Activated CD4-positive, alpha-beta T cell treated with anti-CD3 and anti-CD28 coated beads, Interleukin-2, amount 10 ng/mL, durations not matched to agents 7 days and 5 days (primary cell): Measurements from ENCODE around the gene APOBEC3F. TPM values are rescaled to one million over a fixed set of nuclear protein-coding genes. Genes with fewer than 3 reads are reported as not detected.

Experiments
- CTCF ChIA-PET: fragments of 350-600 bp; sonication (Branson Sonifier 250); formaldehyde crosslinking; loops from one replicate; lab custom pipeline; 2021; ENCODE audit warnings: antibody characterized with exemption; lab: Charles Lee
- POLR2A ChIA-PET: fragments of 350-600 bp; sonication (Branson Sonifier 250); formaldehyde crosslinking; loops from one replicate; lab custom pipeline; 2021; ENCODE audit warnings: antibody characterized with exemption; lab: Charles Lee
- DNase-seq: peaks from one replicate; pipeline ENCODE4 v3.0.0-alpha.2; 2020
- H3K27ac Mint-ChIP-seq: one replicate; pipeline ENCODE4 v1.8.0; 2021; ENCODE audit warnings: mild to moderate bottlenecking, moderate library complexity, mixed read lengths
- H3K27me3 Mint-ChIP-seq: one replicate; pipeline ENCODE4 v1.8.0; 2021; ENCODE audit warnings: mixed read lengths
- H3K36me3 Mint-ChIP-seq: one replicate; pipeline ENCODE4 v1.8.0; 2021; ENCODE audit warnings: low read depth, mixed read lengths
- H3K4me1 Mint-ChIP-seq: one replicate; pipeline ENCODE4 v1.8.0; 2021; ENCODE audit warnings: mixed read lengths
- H3K4me3 Mint-ChIP-seq: one replicate; pipeline ENCODE4 v1.8.0; 2021; ENCODE audit warnings: mild to moderate bottlenecking, moderate library complexity, mixed read lengths
- H3K9me3 Mint-ChIP-seq: one replicate; pipeline ENCODE4 v1.8.0; 2021; ENCODE audit warnings: mixed read lengths
- total RNA-seq, 2 experiments: library from RNA; stranded (reverse); gene quantifications; one replicate each; pipeline ENCODE4 v1.2.3, GENCODE V29; 2021

The APOBEC3F gene
- total RNA-seq, 2 experiments from 2014 or later, result 27.9 to 33.8 TPM

GRCh38 chr22:39091126-39092081 is 50.7 kb downstream of the APOBEC3F start:
- Mint-ChIP-seq H3K27me3 (no peaks in the 10 kb centered on the region), H3K4me3 (peak overlapping the region; percentile 69), H3K36me3 (peaks cover 23% of the 10 kb centered on the region), H3K27ac (peak overlapping the region; percentile 97), H3K9me3 (no peaks in the 10 kb centered on the region), H3K4me1 (peaks cover 95% of the 10 kb centered on the region)
- ChIA-PET CTCF (interaction anchor here (0.7 to 1.4 kb wide), 2 partner anchors 27 to 433 kb away, joined by 3 read pairs; no protein-coding TSS in a partner anchor), POLR2A (interaction anchor here (1.7 kb wide), 1 partner anchor 13 kb away, joined by 4 read pairs; the partner anchor contains the start of gene APOBEC3G)
- DNase-seq, result no peak

GRCh38 chr22:39092111-39092862 is 51.6 kb downstream of the APOBEC3F start:
- ChIA-PET CTCF (no interaction called here), POLR2A (no interaction called here)
- peak; percentile 19 for DNase-seq
- Mint-ChIP-seq H3K27me3 (no peaks in the 10 kb centered on the region), H3K4me1 (peaks cover 94% of the 10 kb centered on the region), H3K36me3 (peaks cover 19% of the 10 kb centered on the region), H3K4me3 (peak overlapping the region; percentile 69), H3K27ac (peak overlapping the region; percentile 97), H3K9me3 (no peaks in the 10 kb centered on the region)

GRCh38 chr22:39094717-39095389 is 54.2 kb downstream of the APOBEC3F start:
- POLR2A ChIA-PET, result no interaction called here
- peak overlapping the region; percentile 95 for H3K27ac Mint-ChIP-seq
- no peaks in the 10 kb centered on the region for H3K27me3 Mint-ChIP-seq
- H3K9me3 Mint-ChIP-seq, result no peaks in the 10 kb centered on the region
- CTCF ChIA-PET, result interaction anchor here (0.6 to 1.8 kb wide), 5 partner anchors 11 to 1017 kb away, joined by 3 to 6 read pairs (median 4); no protein-coding TSS in a partner anchor
- peaks cover 95% of the 10 kb centered on the region for H3K4me1 Mint-ChIP-seq
- peak; percentile 59 for DNase-seq
- peak overlapping the region; percentile 10 for H3K4me3 Mint-ChIP-seq
- H3K36me3 Mint-ChIP-seq, result peaks cover 15% of the 10 kb centered on the region

GRCh38 chr22:39095971-39096370 is 55.3 kb downstream of the APOBEC3F start:
- CTCF ChIA-PET, result interaction anchor here (1.8 kb wide), 1 partner anchor 19 kb away, joined by 6 read pairs; no protein-coding TSS in a partner anchor
- H3K36me3 Mint-ChIP-seq, result peaks cover 13% of the 10 kb centered on the region
- H3K4me3 Mint-ChIP-seq, result peak overlapping the region; percentile 40
- no peak for DNase-seq
- peak overlapping the region; percentile 95 for H3K27ac Mint-ChIP-seq
- no peaks in the 10 kb centered on the region for H3K9me3 Mint-ChIP-seq
- H3K4me1 Mint-ChIP-seq, result peaks cover 92% of the 10 kb centered on the region
- POLR2A ChIA-PET, result no interaction called here
- no peaks in the 10 kb centered on the region for H3K27me3 Mint-ChIP-seq

GRCh38 chr22:39097098-39098020 is 56.7 kb downstream of the APOBEC3F start, which contains the start of gene APOBEC3H:
Gene APOBEC3H (plus strand): TSS chr22:39097244. CDS start chr22:39100279, 3,035 bp downstream.
- H3K9me3 Mint-ChIP-seq, result no peaks in the 10 kb centered on the region
- CTCF ChIA-PET, result interaction anchor here (0.7 to 2.9 kb wide), 4 partner anchors 10 to 227 kb away, joined by 3 to 7 read pairs (median 3); no protein-coding TSS in a partner anchor
- H3K4me3 Mint-ChIP-seq, result peak within 1 kb of the TSS; percentile 77
- peaks cover 81% of the 10 kb centered on the region for H3K4me1 Mint-ChIP-seq
- peaks cover 6% of the 10 kb centered on the region for H3K36me3 Mint-ChIP-seq
- H3K27me3 Mint-ChIP-seq, result no peaks in the 10 kb centered on the region
- DNase-seq, result peak; percentile 49
- POLR2A ChIA-PET, result no interaction called here
- peak within 1 kb of the TSS; percentile 95 for H3K27ac Mint-ChIP-seq

GRCh38 chr22:39098026-39098425 is 57.4 kb downstream of the APOBEC3F start:
- Mint-ChIP-seq H3K4me3 (peak overlapping the region; percentile 77), H3K27me3 (no peaks in the 10 kb centered on the region), H3K9me3 (no peaks in the 10 kb centered on the region), H3K4me1 (peaks cover 74% of the 10 kb centered on the region), H3K27ac (peak overlapping the region; percentile 94), H3K36me3 (peaks cover 8% of the 10 kb centered on the region)
- POLR2A ChIA-PET, result no interaction called here
- no peak for DNase-seq
- CTCF ChIA-PET, result interaction anchor here (1.0 to 2.9 kb wide), 4 partner anchors 9 to 228 kb away, joined by 3 to 7 read pairs (median 6); no protein-coding TSS in a partner anchor

GRCh38 chr22:39098576-39098975 is 57.9 kb downstream of the APOBEC3F start:
- Mint-ChIP-seq H3K27me3 (no peaks in the 10 kb centered on the region), H3K27ac (peak overlapping the region; percentile 87), H3K4me3 (no peak overlapping the region), H3K4me1 (peaks cover 74% of the 10 kb centered on the region), H3K9me3 (no peaks in the 10 kb centered on the region), H3K36me3 (peaks cover 11% of the 10 kb centered on the region)
- ChIA-PET CTCF (interaction anchor here (1.0 to 2.9 kb wide), 4 partner anchors 9 to 70 kb away, joined by 3 to 7 read pairs (median 6); no protein-coding TSS in a partner anchor), POLR2A (no interaction called here)
- DNase-seq, result no peak

GRCh38 chr22:39101226-39101625 is 60.6 kb downstream of the APOBEC3F start:
- H3K9me3 Mint-ChIP-seq, result no peaks in the 10 kb centered on the region
- H3K4me3 Mint-ChIP-seq, result no peak overlapping the region
- DNase-seq, result no peak
- H3K4me1 Mint-ChIP-seq, result peaks cover 49% of the 10 kb centered on the region
- no peaks in the 10 kb centered on the region for H3K27me3 Mint-ChIP-seq
- H3K27ac Mint-ChIP-seq, result no peak overlapping the region
- H3K36me3 Mint-ChIP-seq, result peaks cover 11% of the 10 kb centered on the region
- CTCF ChIA-PET, result no interaction called here
- POLR2A ChIA-PET, result no interaction called here

GRCh38 chr22:39103431-39103830 is 62.8 kb downstream of the APOBEC3F start:
- Mint-ChIP-seq H3K9me3 (no peaks in the 10 kb centered on the region), H3K27ac (no peak overlapping the region), H3K4me3 (no peak overlapping the region), H3K4me1 (peaks cover 29% of the 10 kb centered on the region), H3K36me3 (peaks cover 7% of the 10 kb centered on the region), H3K27me3 (no peaks in the 10 kb centered on the region)
- ChIA-PET POLR2A (no interaction called here), CTCF (no interaction called here)
- no peak for DNase-seq
